Thymus (tissue), 11 donors: Measurements from ENCODE around the gene TBC1D25. TPM values are rescaled to one million over a fixed set of nuclear protein-coding genes. Genes with fewer than 3 reads are reported as not detected.

ENCODE experiments used
- DNase-seq, 9 donors: peaks; one replicate each; pipeline ENCODE4 v3.0.0-alpha.2; 2013; ENCODE audit warnings: low spot score in 9 of 9, low read depth in 6 of 9, missing footprints in 1 of 9
- H3K27ac ChIP-seq, 2 donors: one replicate each; pipeline ENCODE4 v1.5.1; 2013; ENCODE audit warnings: control low read depth in 1 of 2, low read depth in 1 of 2, low read length in 1 of 2, mild to moderate bottlenecking in 1 of 2, moderate library complexity in 1 of 2
- H3K27me3 ChIP-seq, 2 donors: one replicate each; pipeline ENCODE4 v1.5.1; 2013; ENCODE audit warnings: low read length in 1 of 2; ENCODE audit not compliant: control insufficient read depth in 2 of 2, insufficient read depth in 1 of 2
- H3K36me3 ChIP-seq, 2 donors: one replicate each; pipeline ENCODE4 v1.5.1; 2013; ENCODE audit warnings: low read length in 1 of 2, mild to moderate bottlenecking in 1 of 2, moderate library complexity in 1 of 2; ENCODE audit not compliant: control insufficient read depth in 2 of 2, insufficient read depth in 2 of 2
- H3K4me1 ChIP-seq, 2 donors: one replicate each; pipeline ENCODE4 v1.5.1; 2013; ENCODE audit warnings: low read length in 2 of 2; ENCODE audit not compliant: control insufficient read depth in 2 of 2, insufficient read depth in 2 of 2
- H3K4me3 ChIP-seq, 2 donors: one replicate each; pipeline ENCODE4 v1.5.1; 2013; ENCODE audit warnings: low read length in 2 of 2, control low read depth in 1 of 2, mild to moderate bottlenecking in 1 of 2
- H3K9me3 ChIP-seq, 2 donors: one replicate each; pipeline ENCODE4 v1.5.1; 2013; ENCODE audit warnings: low read length in 1 of 2, mild to moderate bottlenecking in 1 of 2; ENCODE audit not compliant: control insufficient read depth in 2 of 2, insufficient read depth in 1 of 2
- WGBS: extraction: QIAGEN DNeasy Blood & Tissue Kit; methylation state at CpG from one replicate; pipeline ENCODE4 v1.1.7; 2013; 5-methylcytosine and 5-hydroxymethylcytosine counted together
- polyA plus RNA-seq: library from polyadenylated mRNA; stranded (reverse); fragments of 200-250 nt; gene quantifications from one replicate; pipeline ENCODE4 v1.2.3, GENCODE V29; 2013
- total RNA-seq: library from RNA; stranded (reverse); fragments of 120-200 nt; gene quantifications from one replicate; pipeline ENCODE4 v1.2.4, GENCODE V29; 2013
- donor health status: healthy.

TBC1D25 gene
- total and polyA plus RNA-seq, 2 donors, result 3.4 to 8.7 TPM

DNA sequence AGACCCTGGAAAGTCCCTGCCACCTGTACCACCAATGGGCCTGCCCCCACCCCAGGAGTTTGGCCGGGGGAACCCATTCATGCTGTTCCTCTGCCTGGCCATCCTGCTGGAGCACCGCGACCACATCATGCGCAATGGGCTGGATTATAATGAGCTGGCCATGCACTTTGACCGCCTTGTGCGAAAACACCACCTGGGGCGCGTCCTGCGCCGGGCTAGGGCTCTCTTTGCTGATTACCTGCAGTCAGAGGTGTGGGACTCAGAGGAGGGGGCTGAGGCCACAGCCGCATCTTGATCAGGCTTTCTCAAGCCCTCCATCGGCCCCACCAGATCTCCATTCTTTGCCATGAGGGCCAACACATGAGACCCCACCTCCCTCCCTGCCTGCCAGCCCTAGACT, 21.2 kb downstream of the TBC1D25 start:
- WGBS, result 99% methylated on average over 12 of the region's 12 CpGs
- H3K36me3 ChIP-seq, result peaks cover 38 to 41% of the 10 kb centered on the region in 2 donors
- no peaks in the 10 kb centered on the region for H3K4me1 ChIP-seq
- H3K9me3 ChIP-seq, result peaks cover 0 to 2% of the 10 kb centered on the region in 2 donors
- no peaks in the 10 kb centered on the region for H3K27me3 ChIP-seq
- DNase-seq, result no peak
- no peak overlapping the region for H3K4me3 ChIP-seq
- no peak overlapping the region for H3K27ac ChIP-seq

DNA sequence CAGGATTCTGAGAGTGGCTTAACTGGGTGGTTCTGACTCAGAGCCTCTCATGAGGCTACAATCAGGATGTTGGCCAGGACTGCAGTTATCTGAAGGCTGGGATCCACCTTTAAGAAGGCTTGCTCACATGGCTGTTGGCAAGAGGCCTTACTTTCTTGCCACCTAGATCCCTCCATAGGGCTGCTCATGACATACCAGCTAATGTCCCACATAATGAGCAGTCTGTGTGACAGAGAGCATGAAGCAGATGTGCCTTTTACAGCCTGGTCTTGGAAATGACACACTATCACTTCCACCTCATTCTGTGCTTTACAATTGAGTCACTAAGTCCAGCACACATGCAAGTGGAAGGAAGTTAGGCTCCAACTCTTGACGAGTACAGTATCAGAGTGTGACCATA, 30.4 kb downstream of the TBC1D25 start:
- Histone ChIP-seq H3K27ac (no peak overlapping the region), H3K36me3 (no peaks in the 10 kb centered on the region), H3K9me3 (peaks cover 0 to 1% of the 10 kb centered on the region in 2 donors), H3K4me1 (peaks cover 0 to 4% of the 10 kb centered on the region in 2 donors), H3K4me3 (no peak overlapping the region), H3K27me3 (no peaks in the 10 kb centered on the region)
- 83% methylated on average over 1 of the region's 1 CpG for WGBS
- no peak for DNase-seq

DNA sequence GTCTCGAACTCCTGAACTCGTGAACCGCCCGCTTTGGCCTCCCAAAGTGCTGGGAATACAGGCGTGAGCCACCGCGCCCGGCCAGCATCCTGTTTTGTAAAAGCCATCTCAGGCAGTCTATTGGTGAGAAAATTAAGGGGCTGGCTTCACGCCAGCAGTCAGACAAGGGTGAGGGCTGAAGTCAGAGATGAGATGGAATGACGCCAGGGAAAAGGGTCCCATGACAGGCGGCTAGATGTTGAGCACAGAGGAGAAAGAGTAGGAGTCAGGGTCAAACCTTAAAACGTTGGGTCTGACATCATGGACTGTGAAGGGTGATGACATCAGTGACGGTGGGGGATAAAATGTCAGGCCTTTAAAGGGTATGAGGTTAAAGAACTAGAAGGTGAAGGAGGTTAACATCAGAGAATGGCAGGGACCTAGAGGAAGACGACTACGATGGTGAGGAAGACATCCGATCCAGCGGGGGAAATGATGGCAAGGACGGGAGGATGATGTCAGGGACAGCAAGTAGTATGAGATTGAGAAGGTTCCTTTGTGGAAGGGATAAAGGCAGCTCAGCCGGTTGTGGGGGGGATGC, 34.3 kb downstream of the TBC1D25 start:
- Histone ChIP-seq H3K9me3 (no peaks in the 10 kb centered on the region), H3K36me3 (peaks cover 22 to 32% of the 10 kb centered on the region in 2 donors), H3K4me3 (peak overlapping the region; percentile 63 to 78), H3K27ac (peak overlapping the region; percentile 93 to 100), H3K27me3 (no peaks in the 10 kb centered on the region), H3K4me1 (peaks cover 13% of the 10 kb centered on the region in 2 donors)
- peak in 1 of 9 donors; percentile 4 for DNase-seq
- WGBS, result 49% methylated on average over 19 of the region's 19 CpGs

DNA sequence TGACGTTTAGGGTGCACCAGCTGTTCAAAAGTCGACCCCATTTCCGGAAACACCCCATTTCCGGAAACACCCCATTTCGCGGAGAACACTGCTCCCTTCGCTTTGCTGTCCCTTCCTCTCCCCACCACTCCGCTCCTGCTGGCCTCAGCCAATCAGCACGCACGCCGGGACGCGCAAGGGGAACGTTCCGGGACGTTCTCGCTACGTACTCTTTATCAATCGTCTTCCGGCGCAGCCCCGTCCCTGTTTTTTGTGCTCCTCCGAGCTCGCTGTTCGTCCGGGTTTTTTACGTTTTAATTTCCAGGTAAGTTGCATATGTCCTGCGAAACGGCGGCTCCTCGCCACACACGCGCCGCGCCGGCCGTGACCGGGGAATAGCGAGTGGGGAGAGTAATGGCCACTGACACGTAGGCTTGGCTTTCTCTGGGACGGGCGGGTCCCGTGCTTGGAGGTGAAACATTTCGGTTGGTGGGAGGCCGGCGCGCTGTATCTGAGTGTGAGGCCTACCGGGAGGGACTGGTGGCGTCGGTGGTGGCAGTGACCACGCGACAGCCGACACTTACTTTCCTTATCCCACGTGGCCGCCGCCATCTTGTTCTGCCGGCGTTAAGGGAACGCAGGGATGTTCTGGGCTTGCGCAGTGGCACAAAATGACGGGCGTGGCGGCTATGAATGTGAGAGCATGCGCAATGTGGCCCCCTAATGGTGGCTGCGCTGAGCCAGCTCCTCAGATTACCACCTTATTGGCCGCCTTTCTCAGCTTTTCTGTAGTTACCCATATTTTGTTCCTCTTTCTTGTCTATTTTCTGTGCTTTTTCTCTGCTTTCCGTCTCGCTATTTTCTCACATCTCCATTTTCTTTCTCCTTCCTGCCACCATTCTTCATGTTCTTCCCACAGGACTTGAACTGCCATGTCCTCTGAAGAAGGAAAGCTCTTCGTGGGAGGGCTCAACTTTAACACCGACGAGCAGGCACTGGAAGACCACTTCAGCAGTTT, 35.1 kb downstream of the TBC1D25 start, which contains the start of gene RBM3:
RBM3 (plus strand) TSS at position 215 of the 997 bp plus-strand sequence; CDS start at position 912, 697 bp downstream.
- H3K27ac ChIP-seq, result peak within 1 kb of the TSS; percentile 93 to 100
- H3K4me1 ChIP-seq, result peaks cover 13% of the 10 kb centered on the region in 2 donors
- peak; percentile 72 to 95 (median 87) for DNase-seq
- H3K36me3 ChIP-seq, result peaks cover 26 to 40% of the 10 kb centered on the region in 2 donors
- WGBS, result under 1% methylated on average over 71 of the region's 71 CpGs
- H3K27me3 ChIP-seq, result no peaks in the 10 kb centered on the region
- peak within 1 kb of the TSS; percentile 63 to 78 for H3K4me3 ChIP-seq
- H3K9me3 ChIP-seq, result no peaks in the 10 kb centered on the region

DNA sequence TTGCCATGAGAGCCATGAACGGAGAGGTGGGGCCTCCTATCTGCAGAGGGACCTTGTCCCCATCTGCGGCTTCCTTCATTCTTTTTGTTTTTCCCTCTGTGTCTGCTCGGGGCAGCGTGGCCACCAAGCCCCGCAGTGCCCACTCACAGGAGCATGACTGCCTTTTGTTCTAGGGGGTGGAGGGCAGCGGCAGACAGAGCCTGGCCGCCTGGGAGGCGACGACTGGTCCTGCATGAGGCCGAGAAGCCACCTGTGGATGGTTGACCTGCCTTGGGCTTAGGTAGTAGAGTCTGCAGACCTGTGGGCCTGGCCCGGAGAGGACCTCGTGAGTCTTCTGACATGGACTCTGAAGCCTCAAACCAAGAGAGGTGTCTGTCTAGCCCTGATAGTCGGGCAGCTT, 36.1 kb downstream of the TBC1D25 start:
- 96% methylated on average over 13 of the region's 13 CpGs for WGBS
- H3K9me3 ChIP-seq, result no peaks in the 10 kb centered on the region
- no peaks in the 10 kb centered on the region for H3K27me3 ChIP-seq
- peaks cover 26 to 40% of the 10 kb centered on the region in 2 donors for H3K36me3 ChIP-seq
- DNase-seq, result no peak
- peak overlapping the region in 1 of 2 donors; percentile 18 for H3K27ac ChIP-seq
- peak overlapping the region; percentile 63 to 78 for H3K4me3 ChIP-seq
- H3K4me1 ChIP-seq, result peaks cover 13% of the 10 kb centered on the region in 2 donors

DNA sequence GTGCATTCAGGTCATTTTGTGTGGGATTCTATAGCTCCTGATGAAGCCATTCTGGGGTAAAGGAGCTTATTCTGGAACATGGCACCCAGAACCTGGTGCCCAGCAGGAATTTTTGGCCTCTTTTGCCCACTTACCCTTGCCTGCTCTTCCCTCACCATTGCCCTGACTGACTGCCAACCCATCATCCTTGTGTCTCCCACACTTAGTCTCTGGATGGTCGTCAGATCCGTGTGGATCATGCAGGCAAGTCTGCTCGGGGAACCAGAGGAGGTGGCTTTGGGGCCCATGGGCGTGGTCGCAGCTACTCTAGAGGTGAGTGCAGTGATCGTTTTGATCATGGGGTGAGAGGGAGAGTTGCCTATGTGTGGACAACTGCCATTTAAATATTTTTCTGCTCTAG, 36.6 kb downstream of the TBC1D25 start:
- no peak overlapping the region for H3K27ac ChIP-seq
- H3K9me3 ChIP-seq, result no peaks in the 10 kb centered on the region
- H3K4me1 ChIP-seq, result peaks cover 13% of the 10 kb centered on the region in 2 donors
- 92% methylated on average over 6 of the region's 6 CpGs for WGBS
- H3K27me3 ChIP-seq, result no peaks in the 10 kb centered on the region
- no peak overlapping the region for H3K4me3 ChIP-seq
- peaks cover 26 to 40% of the 10 kb centered on the region in 2 donors for H3K36me3 ChIP-seq
- DNase-seq, result no peak

DNA sequence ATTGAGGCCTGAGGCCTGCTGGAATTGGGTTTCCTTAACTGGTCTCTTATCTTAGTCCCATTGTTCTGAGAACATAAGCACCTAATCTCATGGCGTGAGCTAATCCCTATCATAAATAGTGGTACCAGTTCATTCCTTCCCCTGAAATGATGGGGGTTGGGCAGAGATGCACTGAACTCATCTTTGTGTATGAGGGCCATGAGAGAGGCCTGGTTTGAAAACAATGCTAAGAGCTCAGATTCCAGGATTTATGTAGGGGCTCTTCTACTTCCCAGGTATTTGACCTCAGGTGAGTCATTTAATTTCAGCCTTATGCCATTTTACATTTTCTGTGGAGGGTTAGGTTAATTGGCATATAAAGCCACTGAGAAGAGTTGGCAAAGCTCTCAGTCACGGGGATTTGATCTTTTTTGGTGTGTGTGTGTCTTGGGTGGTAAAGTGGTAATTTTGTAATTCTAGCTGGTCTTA, 39.2 kb downstream of the TBC1D25 start:
- no peaks in the 10 kb centered on the region for H3K27me3 ChIP-seq
- no peaks in the 10 kb centered on the region for H3K9me3 ChIP-seq
- H3K4me1 ChIP-seq, result peaks cover 11 to 13% of the 10 kb centered on the region in 2 donors
- H3K27ac ChIP-seq, result no peak overlapping the region
- H3K36me3 ChIP-seq, result peaks cover 26 to 40% of the 10 kb centered on the region in 2 donors
- H3K4me3 ChIP-seq, result no peak overlapping the region
- DNase-seq, result no peak
- WGBS, result 94% methylated on average over 2 of the region's 2 CpGs

DNA sequence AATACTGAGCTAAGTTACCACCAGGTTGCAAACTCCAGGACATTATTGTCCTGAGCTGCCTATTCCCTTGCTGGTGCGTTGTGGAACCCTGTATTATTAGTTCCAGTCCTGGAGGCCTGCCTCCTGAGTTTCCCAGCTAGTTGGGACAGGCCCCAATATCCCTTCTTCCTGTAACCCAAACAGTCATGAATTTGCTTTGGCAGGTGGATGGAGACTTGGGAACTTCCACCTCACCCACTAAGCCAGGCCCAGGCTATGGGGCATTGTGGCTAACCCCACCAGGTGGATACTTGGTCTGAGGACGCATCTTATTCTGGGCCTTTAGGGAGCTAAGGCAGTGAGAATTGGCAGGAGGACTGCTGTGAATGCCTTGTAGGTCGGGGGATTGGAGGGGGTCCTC, 39.7 kb downstream of the TBC1D25 start:
- peaks cover 26 to 40% of the 10 kb centered on the region in 2 donors for H3K36me3 ChIP-seq
- H3K27ac ChIP-seq, result no peak overlapping the region
- H3K9me3 ChIP-seq, result no peaks in the 10 kb centered on the region
- DNase-seq, result no peak
- H3K4me3 ChIP-seq, result no peak overlapping the region
- WGBS, result 97% methylated on average over 3 of the region's 3 CpGs
- peaks cover 9 to 13% of the 10 kb centered on the region in 2 donors for H3K4me1 ChIP-seq
- H3K27me3 ChIP-seq, result no peaks in the 10 kb centered on the region

DNA sequence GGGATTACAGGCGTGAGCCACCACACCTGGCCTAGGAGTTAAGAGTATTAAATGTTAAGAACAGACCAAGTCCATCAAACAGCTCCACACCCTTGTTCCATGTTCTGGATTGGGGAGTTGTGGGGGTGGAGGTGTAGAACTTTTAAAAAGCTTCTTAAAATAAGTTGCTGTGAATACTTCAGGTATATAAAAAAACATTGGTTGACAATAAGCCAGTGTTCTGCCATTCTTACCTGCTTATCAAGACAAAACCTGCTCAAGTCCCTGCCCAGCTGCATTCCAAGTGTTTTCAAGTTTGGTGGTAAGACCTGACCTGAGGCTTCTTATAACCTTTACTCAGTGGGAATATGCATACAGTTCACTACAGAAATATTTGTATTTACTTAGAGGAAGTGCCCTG, 41.1 kb downstream of the TBC1D25 start:
- DNase-seq, result no peak
- Histone ChIP-seq H3K4me1 (peaks cover 2 to 7% of the 10 kb centered on the region in 2 donors), H3K27ac (no peak overlapping the region), H3K36me3 (peaks cover 20 to 33% of the 10 kb centered on the region in 2 donors), H3K4me3 (no peak overlapping the region), H3K27me3 (no peaks in the 10 kb centered on the region), H3K9me3 (no peaks in the 10 kb centered on the region)
- 94% methylated on average over 1 of the region's 1 CpG for WGBS
